Stimulated activated CD4-positive, alpha-beta T cell treated with anti-CD3 and anti-CD28 coated beads, TNF-alpha, amount 100 ng/mL, for 48 hours (primary cell): ENCODE results near the gene POLL.

ENCODE experiments used
- DNase-seq, 3 donors: peaks; one replicate each; pipeline ENCODE4 v3.0.0-alpha.2; 2020; ENCODE audit warnings: low read depth in 3 of 3

POLL gene

GRCh38 chr10:101560298-101561067 is 27.6 kb downstream of the POLL start:
- no peak for DNase-seq

- no peak for DNase-seq
Measured at GRCh38 chr10:101559596-101560297, 28.3 kb downstream of the POLL start.

- no peak for DNase-seq
Measured at GRCh38 chr10:101558671-101559595, 29.1 kb downstream of the POLL start.

- no peak for DNase-seq
Measured at GRCh38 chr10:101558204-101558603, 29.9 kb downstream of the POLL start.

GRCh38 chr10:101557541-101557940 is 30.5 kb downstream of the POLL start:
- DNase-seq = no peak

GRCh38 chr10:101552442-101552841 is 35.6 kb downstream of the POLL start:
- no peak for DNase-seq

- no peak for DNase-seq
Measured at GRCh38 chr10:101550965-101551364, 37.1 kb downstream of the POLL start.

- DNase-seq = no peak
Measured at GRCh38 chr10:101545898-101546297, 42.2 kb downstream of the POLL start.

GRCh38 chr10:101538446-101538845 is 49.6 kb downstream of the POLL start:
- no peak for DNase-seq

GRCh38 chr10:101536800-101537199 is 51.3 kb downstream of the POLL start:
- no peak for DNase-seq

GRCh38 chr10:101535949-101536348 is 52.1 kb downstream of the POLL start:
- DNase-seq = no peak

GRCh38 chr10:101529725-101530553 is 58.1 kb downstream of the POLL start:
- no peak for DNase-seq

GRCh38 chr10:101529207-101529606 is 58.9 kb downstream of the POLL start:
- no peak for DNase-seq
